Stimulated activated CD8-positive, alpha-beta memory T cell treated with anti-CD3 and anti-CD28 coated beads, Interleukin-15, amount 100 ng/mL, for 1 hour (primary cell): ENCODE measurements around the gene AP3S1.
"Not testable (repeated sequence)": the region's sequence is repeated elsewhere in the genome, so short reads cannot be mapped to it uniquely, and the experiment has no call there.

ENCODE experiments used
- DNase-seq: peaks from one replicate; pipeline ENCODE4 v3.0.0-alpha.2; 2020; ENCODE audit warnings: low read depth

AP3S1 gene

GRCh38 chr5:115841382-115842088 is at the start of gene AP3S1, which contains the start of gene ATG12:
AP3S1 (plus strand) TSS chr5:115841935; CDS start chr5:115842038, 103 bp downstream.
ATG12 (minus strand) TSS chr5:115841565; CDS start chr5:115841552, 13 bp downstream.
- DNase-seq: peak; percentile 78

- DNase-seq: no peak
Observed at GRCh38 chr5:115795700-115796099, 46.0 kb upstream of the AP3S1 start.

GRCh38 chr5:115796656-115797055 is 45.1 kb upstream of the AP3S1 start:
- no peak for DNase-seq

GRCh38 chr5:115798252-115798651 is 43.5 kb upstream of the AP3S1 start:
- DNase-seq: no peak

- no peak for DNase-seq
Observed at GRCh38 chr5:115800108-115800507, 41.6 kb upstream of the AP3S1 start.

GRCh38 chr5:115801152-115801551 is 40.6 kb upstream of the AP3S1 start:
- no peak for DNase-seq

GRCh38 chr5:115801984-115802383 is 39.8 kb upstream of the AP3S1 start:
- DNase-seq: no peak

GRCh38 chr5:115806986-115807653 is 34.6 kb upstream of the AP3S1 start:
- DNase-seq: no peak

- DNase-seq: no peak
Observed at GRCh38 chr5:115807654-115808052, 34.1 kb upstream of the AP3S1 start.

- DNase-seq: not testable (repeated sequence)
Observed at GRCh38 chr5:115808066-115808465, 33.7 kb upstream of the AP3S1 start.

- DNase-seq: no peak
Observed at GRCh38 chr5:115809946-115810345, 31.8 kb upstream of the AP3S1 start.

GRCh38 chr5:115810761-115811160 is 31.0 kb upstream of the AP3S1 start:
- no peak for DNase-seq

- no peak for DNase-seq
Observed at GRCh38 chr5:115811406-115811805, 30.3 kb upstream of the AP3S1 start.

GRCh38 chr5:115812372-115812771 is 29.4 kb upstream of the AP3S1 start:
- DNase-seq: no peak

- DNase-seq: no peak
Observed at GRCh38 chr5:115813719-115814118, 28.0 kb upstream of the AP3S1 start.

GRCh38 chr5:115815006-115815692 is 26.6 kb upstream of the AP3S1 start:
- DNase-seq: no peak

- DNase-seq: no peak
Observed at GRCh38 chr5:115815693-115816225, 26.0 kb upstream of the AP3S1 start.

- no peak for DNase-seq
Observed at GRCh38 chr5:115816226-115817081, 25.3 kb upstream of the AP3S1 start, which contains the start of gene CDO1. CDO1 (minus strand) TSS chr5:115816659; CDS start chr5:115816397, 262 bp downstream.

GRCh38 chr5:115817386-115817785 is 24.3 kb upstream of the AP3S1 start:
- no peak for DNase-seq

- DNase-seq: no peak
Observed at GRCh38 chr5:115818821-115819220, 22.9 kb upstream of the AP3S1 start.

GRCh38 chr5:115820846-115821245 is 20.9 kb upstream of the AP3S1 start:
- no peak for DNase-seq

GRCh38 chr5:115824983-115825382 is 16.8 kb upstream of the AP3S1 start:
- DNase-seq: not testable (repeated sequence)
